DMS79 (cell line): ENCODE measurements around the gene OR51B6.
"Not testable (repeated sequence)": the region's sequence is repeated elsewhere in the genome, so short reads cannot be mapped to it uniquely, and the experiment has no call there.

Experiments used
- DNase-seq: peaks from one replicate; lab custom pipeline; 2025; lab: John Stamatoyannopoulos, UW

OR51B6 gene

GRCh38 chr11:5351208-5351607 lies at the start of gene OR51B6:
Gene OR51B6 (plus strand): TSS chr11:5351508. CDS start chr11:5351508, 0 bp downstream.
- no peak for DNase-seq

- DNase-seq: no peak
Observed at GRCh38 chr11:5301846-5302245, 49.5 kb upstream of the OR51B6 start, which contains the start of gene OR51B4. Gene OR51B4 (minus strand): TSS chr11:5301946. CDS start chr11:5301946, 0 bp downstream.

- DNase-seq: no peak
Observed at GRCh38 chr11:5303626-5304025, 47.7 kb upstream of the OR51B6 start.

GRCh38 chr11:5304046-5304445 lies 47.3 kb upstream of the OR51B6 start:
- DNase-seq: no peak

GRCh38 chr11:5307256-5308019 lies 43.9 kb upstream of the OR51B6 start:
- no peak for DNase-seq

GRCh38 chr11:5310423-5310822 lies 40.9 kb upstream of the OR51B6 start:
- DNase-seq: no peak

GRCh38 chr11:5313326-5314023 lies 37.8 kb upstream of the OR51B6 start:
- not testable (repeated sequence) for DNase-seq

GRCh38 chr11:5317292-5317691 lies 34.0 kb upstream of the OR51B6 start:
- DNase-seq: no peak

- DNase-seq: no peak
Observed at GRCh38 chr11:5324197-5324596, 27.1 kb upstream of the OR51B6 start, which contains the start of gene OR51B2. Gene OR51B2 (minus strand): TSS chr11:5324297. CDS start chr11:5324297, 0 bp downstream.

- DNase-seq: no peak
Observed at GRCh38 chr11:5335170-5335569, 16.1 kb upstream of the OR51B6 start.

GRCh38 chr11:5336331-5336730 lies 15.0 kb upstream of the OR51B6 start:
- no peak for DNase-seq

- DNase-seq: not testable (repeated sequence)
Observed at GRCh38 chr11:5337253-5337652, 14.1 kb upstream of the OR51B6 start.

GRCh38 chr11:5339771-5340322 lies 11.5 kb upstream of the OR51B6 start:
- no peak for DNase-seq

GRCh38 chr11:5343474-5344335 lies 7.6 kb upstream of the OR51B6 start, which contains the start of gene OR51B5:
Gene OR51B5 (minus strand): TSS chr11:5343524. CDS start chr11:5343524, 0 bp downstream.
- no peak for DNase-seq

- DNase-seq: no peak
Observed at GRCh38 chr11:5345831-5346230, 5.5 kb upstream of the OR51B6 start.

GRCh38 chr11:5348551-5349194 lies 2.6 kb upstream of the OR51B6 start:
- DNase-seq: no peak

- no peak for DNase-seq
Observed at GRCh38 chr11:5349550-5349949, 1.8 kb upstream of the OR51B6 start.

- DNase-seq: not testable (repeated sequence)
Observed at GRCh38 chr11:5356031-5356430, 4.7 kb downstream of the OR51B6 start.

GRCh38 chr11:5362017-5362625 lies 10.8 kb downstream of the OR51B6 start:
- no peak for DNase-seq

GRCh38 chr11:5363679-5364078 lies 12.4 kb downstream of the OR51B6 start:
- no peak for DNase-seq

GRCh38 chr11:5364214-5364613 lies 12.9 kb downstream of the OR51B6 start:
- no peak for DNase-seq
